ENCODE results near the gene ATG7. TPM values are rescaled to one million over a fixed set of nuclear protein-coding genes. Genes with fewer than 3 reads are reported as not detected.

ATG7 gene
- total RNA-seq, 1 donor from 2014 or later: 51.7 TPM

DNA sequence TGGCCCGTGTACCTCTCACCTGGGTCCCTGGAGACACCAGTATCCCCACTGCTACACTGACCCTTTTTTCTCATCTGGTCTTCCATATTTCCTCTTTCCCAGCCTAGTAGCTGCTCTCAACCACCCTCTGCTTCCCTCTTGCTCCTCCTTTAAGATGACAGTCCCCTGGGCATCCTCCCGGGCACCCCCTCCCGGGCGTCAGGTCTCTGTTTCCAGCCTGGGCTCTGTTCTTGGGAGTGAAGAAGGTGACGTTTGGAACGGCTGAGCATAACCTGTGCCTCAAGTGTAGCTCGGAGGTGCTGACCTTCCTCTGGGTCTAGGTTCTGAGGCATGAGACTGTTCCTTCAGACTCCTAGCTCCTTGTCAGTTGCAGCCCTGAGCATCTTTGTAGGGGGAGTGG, 270.4 kb downstream of the ATG7 start:
- CTCF ChIA-PET: no interaction called here
- no peaks in the 10 kb centered on the region for H3K9me3 Mint-ChIP-seq
- peaks cover 5% of the 10 kb centered on the region for H3K36me3 Mint-ChIP-seq (ENCODE audit: low read depth)
- H3K27me3 Mint-ChIP-seq: no peaks in the 10 kb centered on the region
- no peaks in the 10 kb centered on the region for H3K4me1 Mint-ChIP-seq
- DNase-seq: no peak
- intact Hi-C loops (cut with micrococcal nuclease): no loop called here
- H3K27ac Mint-ChIP-seq: no peak overlapping the region
- no peak overlapping the region for H3K4me3 Mint-ChIP-seq
- POLR2A ChIA-PET: no interaction called here
- ATAC-seq (ENCODE audit: low read depth): no peak
- TF ChIP-seq, protein P1, sequence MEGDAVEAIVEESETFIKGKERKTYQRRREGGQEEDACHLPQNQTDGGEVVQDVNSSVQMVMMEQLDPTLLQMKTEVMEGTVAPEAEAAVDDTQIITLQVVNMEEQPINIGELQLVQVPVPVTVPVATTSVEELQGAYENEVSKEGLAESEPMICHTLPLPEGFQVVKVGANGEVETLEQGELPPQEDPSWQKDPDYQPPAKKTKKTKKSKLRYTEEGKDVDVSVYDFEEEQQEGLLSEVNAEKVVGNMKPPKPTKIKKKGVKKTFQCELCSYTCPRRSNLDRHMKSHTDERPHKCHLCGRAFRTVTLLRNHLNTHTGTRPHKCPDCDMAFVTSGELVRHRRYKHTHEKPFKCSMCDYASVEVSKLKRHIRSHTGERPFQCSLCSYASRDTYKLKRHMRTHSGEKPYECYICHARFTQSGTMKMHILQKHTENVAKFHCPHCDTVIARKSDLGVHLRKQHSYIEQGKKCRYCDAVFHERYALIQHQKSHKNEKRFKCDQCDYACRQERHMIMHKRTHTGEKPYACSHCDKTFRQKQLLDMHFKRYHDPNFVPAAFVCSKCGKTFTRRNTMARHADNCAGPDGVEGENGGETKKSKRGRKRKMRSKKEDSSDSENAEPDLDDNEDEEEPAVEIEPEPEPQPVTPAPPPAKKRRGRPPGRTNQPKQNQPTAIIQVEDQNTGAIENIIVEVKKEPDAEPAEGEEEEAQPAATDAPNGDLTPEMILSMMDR (IDR thresholded peaks at IDR 0.05): no peak

DNA sequence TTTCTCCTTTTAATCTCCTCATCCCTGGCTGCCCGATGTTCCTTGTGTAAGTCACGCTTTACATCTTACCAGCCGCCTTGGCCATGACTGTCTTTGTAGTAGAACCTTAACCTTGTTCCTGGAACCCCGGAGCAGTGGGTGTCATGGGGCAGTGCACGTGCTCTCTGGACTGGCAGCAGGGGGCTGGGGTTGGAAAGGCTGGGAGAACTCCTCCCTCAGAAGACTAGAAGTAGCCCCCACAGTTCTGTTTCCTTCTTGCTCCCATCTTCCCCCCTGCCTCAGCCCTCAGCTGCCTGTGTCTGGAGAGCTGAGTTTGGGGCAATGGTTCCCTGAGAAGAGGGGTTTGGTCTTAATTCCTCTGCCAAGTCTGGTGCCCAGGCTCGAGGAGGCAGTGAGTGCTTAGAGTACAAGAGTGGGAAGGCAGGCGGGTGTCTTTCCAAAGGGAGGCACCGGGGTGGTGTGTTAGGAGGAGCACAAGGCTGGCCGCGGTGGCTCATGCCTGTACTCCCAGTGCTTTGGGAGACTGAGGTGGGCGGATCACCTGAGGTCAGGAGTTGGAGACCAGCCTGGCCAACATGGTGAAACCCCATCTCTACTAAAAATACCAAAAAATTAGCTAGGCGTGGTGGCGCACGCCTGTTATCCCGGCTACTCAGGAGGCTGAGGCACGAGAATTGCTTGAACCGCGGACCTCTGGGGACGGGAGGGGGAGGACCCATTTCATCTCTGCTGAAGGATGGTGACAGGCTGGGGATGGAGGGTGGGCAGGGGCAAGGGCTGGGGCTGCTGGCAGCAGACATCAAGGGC, 271.1 kb downstream of the ATG7 start:
- POLR2A ChIA-PET: no interaction called here
- Mint-ChIP-seq H3K27me3 (no peaks in the 10 kb centered on the region), H3K9me3 (no peaks in the 10 kb centered on the region), H3K27ac (no peak overlapping the region), H3K36me3 (ENCODE audit: low read depth) (peaks cover 5% of the 10 kb centered on the region), H3K4me1 (no peaks in the 10 kb centered on the region), H3K4me3 (no peak overlapping the region)
- intact Hi-C loops (cut with micrococcal nuclease): no loop called here
- ATAC-seq (ENCODE audit: low read depth) (no peak), DNase-seq (no peak)
- TF ChIP-seq, protein P1 (IDR thresholded peaks at IDR 0.05): no peak
- CTCF ChIA-PET: no interaction called here

DNA sequence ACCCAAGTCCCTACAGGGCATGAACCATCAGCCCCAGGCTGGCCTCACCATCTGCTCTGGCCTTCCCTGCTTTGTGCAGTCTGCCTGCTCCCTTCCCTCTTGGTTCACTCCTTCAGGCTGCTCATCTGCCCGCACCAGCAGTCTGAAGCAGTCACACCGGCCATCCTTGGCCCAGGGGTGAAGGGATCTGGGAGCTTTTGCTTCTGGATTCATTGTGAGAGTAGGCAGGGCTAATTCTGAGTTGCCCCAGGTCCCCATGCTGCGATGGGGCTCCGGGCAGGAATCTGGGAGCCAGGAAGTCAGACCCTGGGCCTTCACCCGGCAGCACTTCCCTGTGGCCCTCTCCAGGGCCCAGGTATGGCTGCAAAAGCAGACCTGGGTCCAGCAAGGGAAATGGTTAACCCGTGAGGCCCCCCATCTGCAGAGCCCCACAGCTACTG, 271.8 kb downstream of the ATG7 start:
- Mint-ChIP-seq H3K9me3 (no peaks in the 10 kb centered on the region), H3K27me3 (no peaks in the 10 kb centered on the region), H3K4me3 (no peak overlapping the region), H3K4me1 (peaks cover 5% of the 10 kb centered on the region), H3K27ac (no peak overlapping the region), H3K36me3 (ENCODE audit: low read depth) (peaks cover 5% of the 10 kb centered on the region)
- POLR2A ChIA-PET: no interaction called here
- intact Hi-C loops (cut with micrococcal nuclease): no loop called here
- no peak for DNase-seq
- CTCF ChIA-PET: no interaction called here
- ATAC-seq (ENCODE audit: low read depth): no peak
- TF ChIP-seq, protein P1 (IDR thresholded peaks at IDR 0.05): no peak

DNA sequence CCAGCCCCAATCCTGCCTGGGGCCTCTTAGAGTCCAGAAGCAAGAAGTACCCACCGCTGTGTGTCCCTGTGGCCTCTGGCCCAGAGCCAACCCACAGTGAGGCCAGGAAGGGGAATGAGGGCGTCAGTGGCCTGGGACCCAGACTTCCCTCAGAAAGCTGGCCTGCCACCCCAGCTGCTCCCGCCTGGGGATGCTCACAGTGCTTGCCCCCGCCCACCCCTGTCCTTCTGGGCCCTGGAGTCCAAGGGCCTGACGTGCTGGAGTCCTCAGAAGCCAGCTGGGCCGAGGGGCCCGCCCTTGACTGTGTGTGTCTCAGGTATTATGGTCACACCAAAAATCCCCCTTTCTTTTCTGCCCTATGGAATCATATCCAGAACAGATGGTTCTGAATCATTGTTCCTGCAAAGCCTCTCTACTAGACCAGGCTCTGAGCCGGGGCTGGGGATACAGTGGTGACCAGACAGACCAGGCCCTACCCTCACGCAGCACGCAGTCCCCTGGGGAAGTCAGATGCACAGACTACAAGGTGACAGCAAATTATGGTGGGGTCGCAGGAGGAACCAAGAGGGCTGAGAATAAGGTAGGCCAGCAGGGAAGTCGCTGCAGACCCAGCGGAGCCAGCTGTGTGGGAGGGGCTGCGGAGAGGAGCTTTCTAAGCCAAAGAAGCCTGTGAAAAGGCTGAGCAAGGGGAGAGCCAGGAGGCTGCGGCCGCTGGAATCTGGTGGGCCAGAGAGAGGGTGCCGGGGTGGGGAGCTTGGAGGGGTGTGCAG, 272.4 kb downstream of the ATG7 start:
- TF ChIP-seq, protein P1 (IDR thresholded peaks at IDR 0.05): no peak
- H3K27ac Mint-ChIP-seq: no peak overlapping the region
- H3K36me3 Mint-ChIP-seq (ENCODE audit: low read depth): peaks cover 2% of the 10 kb centered on the region
- ATAC-seq (ENCODE audit: low read depth) (no peak), DNase-seq (no peak)
- no peaks in the 10 kb centered on the region for H3K27me3 Mint-ChIP-seq
- no peak overlapping the region for H3K4me3 Mint-ChIP-seq
- intact Hi-C loops (cut with micrococcal nuclease): no loop called here
- peaks cover 10% of the 10 kb centered on the region for H3K4me1 Mint-ChIP-seq
- no peaks in the 10 kb centered on the region for H3K9me3 Mint-ChIP-seq
- POLR2A ChIA-PET: no interaction called here
- CTCF ChIA-PET: no interaction called here

DNA sequence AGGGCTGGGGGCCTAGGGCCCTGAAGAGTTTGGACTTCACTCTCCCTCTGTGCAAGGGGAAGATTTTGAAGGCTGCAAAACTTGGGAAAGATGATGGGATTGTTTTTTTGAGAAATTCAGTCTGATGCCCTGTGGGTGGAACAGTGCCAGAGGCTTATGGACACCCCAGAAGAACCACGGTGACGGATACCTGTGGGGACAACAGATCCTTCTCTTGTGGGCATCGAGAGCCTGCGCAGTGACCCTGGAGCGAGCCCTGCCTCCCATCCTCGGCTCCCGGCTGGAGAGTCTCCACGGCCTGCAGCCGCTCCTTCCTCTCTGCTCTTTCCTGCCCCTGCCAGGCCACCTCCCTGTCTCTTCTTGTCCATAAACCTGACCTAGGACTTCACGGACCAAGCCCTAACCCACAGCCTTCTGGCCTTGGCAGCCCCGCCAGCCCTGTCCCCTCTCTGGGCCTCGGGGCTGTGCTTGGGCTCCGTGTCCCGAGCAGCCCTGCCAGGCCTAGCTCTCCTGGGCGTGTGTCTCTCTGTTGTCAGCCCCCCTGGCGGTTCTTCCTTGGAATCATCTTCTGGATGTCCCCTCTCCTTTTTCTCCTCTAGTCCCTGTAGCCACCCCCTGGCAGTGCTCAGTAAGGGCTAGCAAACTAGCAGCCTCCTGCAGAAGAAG, 273.1 kb downstream of the ATG7 start:
- intact Hi-C loops (cut with micrococcal nuclease): no loop called here
- no peak for DNase-seq
- Mint-ChIP-seq H3K4me1 (peaks cover 17% of the 10 kb centered on the region), H3K4me3 (no peak overlapping the region), H3K27ac (no peak overlapping the region), H3K27me3 (no peaks in the 10 kb centered on the region), H3K9me3 (no peaks in the 10 kb centered on the region), H3K36me3 (ENCODE audit: low read depth) (peaks cover 2% of the 10 kb centered on the region)
- no peak for ATAC-seq (ENCODE audit: low read depth)
- POLR2A ChIA-PET: no interaction called here
- CTCF ChIA-PET: no interaction called here
- TF ChIP-seq, protein P1 (IDR thresholded peaks at IDR 0.05): no peak

All from activated B cell treated with CpG ODN at 0.5 μM for 24 hours (primary cell).